BJ (cell line): ENCODE data around the gene UQCC3. TPM values are rescaled to one million over a fixed set of nuclear protein-coding genes. Genes with fewer than 3 reads are reported as not detected.
"Not testable (repeated sequence)": the region's sequence is repeated elsewhere in the genome, so short reads cannot be mapped to it uniquely, and the experiment has no call there.

Experiments used
- CTCF ChIA-PET: fragments of 350-600 bp; formaldehyde crosslinking; extraction: SDS; loops from one replicate; lab custom pipeline; 2021; ENCODE audit warnings: antibody characterized with exemption, inconsistent platforms; lab: Yijun Ruan, JAX
- POLR2A ChIA-PET: fragments of 300-600 bp; sonication (Branson Sonifier 250); formaldehyde crosslinking; extraction: SDS; loops from one replicate; lab custom pipeline; 2021; ENCODE audit warnings: antibody characterized with exemption; lab: Charles Lee
- DNase-seq: peaks from one replicate; pipeline ENCODE4 v3.0.0-alpha.2; 2011; ENCODE audit warnings: low read depth
- H3K27me3 ChIP-seq: 2 replicates; pipeline ENCODE4 v1.6.0; 2011; ENCODE audit warnings: low read length; ENCODE audit not compliant: control insufficient read depth, insufficient read depth
- H3K36me3 ChIP-seq: 2 replicates; pipeline ENCODE4 v1.5.1; 2011; ENCODE audit warnings: low read length; ENCODE audit not compliant: control insufficient read depth, insufficient read depth
- H3K4me3 ChIP-seq: 2 replicates; pipeline ENCODE4 v1.5.1; 2011; ENCODE audit warnings: low read depth, mild to moderate bottlenecking, control low read depth, low read length
- CTCF ChIP-seq: IDR thresholded peaks from 2 replicates; pipeline ENCODE4 v1.5.1; 2011; ENCODE audit warnings: low read depth, mild to moderate bottlenecking, control low read depth, inconsistent platforms, low read length, moderate library complexity; ENCODE audit not compliant: insufficient read depth
- polyA plus RNA-seq: library from polyadenylated mRNA; depleted of rRNA; stranded (reverse); fragments of >200 nt; gene quantifications from 2 replicates; pipeline ENCODE4 v1.2.3, GENCODE V29; 2011

The UQCC3 gene
- polyA plus RNA-seq, 1 experiment: 6.9 TPM

- DNase-seq: no peak
- Histone ChIP-seq H3K36me3 (peaks cover 15% of the 10 kb centered on the region), H3K27me3 (no peaks in the 10 kb centered on the region), H3K4me3 (peak overlapping the region; percentile 78)
- POLR2A ChIA-PET: no interaction called here
- CTCF ChIA-PET: interaction anchor here (1.0 to 3.4 kb wide), 5 partner anchors 10 to 37 kb away, joined by 3 to 15 read pairs (median 5); partner anchors contain the start of genes BSCL2, GNG3 and LRRN4CL
- TF ChIP-seq CTCF: no peak
These were observed 251 bp upstream of the UQCC3 start for GRCh38 chr11:62671236-62671607.

GRCh38 chr11:62673196-62673525 lies 1.7 kb downstream of the UQCC3 start:
- H3K4me3 ChIP-seq: no peak overlapping the region
- ChIA-PET POLR2A (interaction anchor here (0.6 kb wide), 1 partner anchor 34 kb away, joined by 3 read pairs; the partner anchor contains the start of genes BSCL2 and GNG3), CTCF (interaction anchor here (0.8 to 3.4 kb wide), 3 partner anchors 8 to 29 kb away, joined by 3 to 15 read pairs (median 3); no protein-coding TSS in a partner anchor)
- H3K27me3 ChIP-seq: no peaks in the 10 kb centered on the region
- no peak for TF ChIP-seq CTCF
- no peak for DNase-seq
- H3K36me3 ChIP-seq: peaks cover 17% of the 10 kb centered on the region

GRCh38 chr11:62675415-62675814 lies 3.9 kb downstream of the UQCC3 start:
- H3K4me3 ChIP-seq, DNase-seq, H3K27me3 ChIP-seq: not testable (repeated sequence)
- POLR2A ChIA-PET: interaction anchor here (1.3 kb wide), 1 partner anchor 10 kb away, joined by 18 read pairs; the partner anchor contains the start of genes C11orf98 and CSKMT
- H3K36me3 ChIP-seq: peaks cover 13% of the 10 kb centered on the region
- CTCF ChIA-PET: interaction anchor here (0.7 to 1.2 kb wide), 2 partner anchors 15 to 197 kb away, joined by 3 to 4 read pairs; no protein-coding TSS in a partner anchor

- ChIA-PET CTCF (interaction anchor here (1.4 to 1.7 kb wide), 2 partner anchors 12 to 18 kb away, joined by 5 to 6 read pairs; partner anchors contain the start of gene LRRN4CL), POLR2A (no interaction called here)
- H3K36me3 ChIP-seq: peaks cover 13% of the 10 kb centered on the region
- no peak for DNase-seq
- no peak overlapping the region for H3K4me3 ChIP-seq
- TF ChIP-seq CTCF: no peak
- no peaks in the 10 kb centered on the region for H3K27me3 ChIP-seq
These were observed 5.2 kb downstream of the UQCC3 start for GRCh38 chr11:62676698-62677097.

GRCh38 chr11:62677156-62677555 lies 5.7 kb downstream of the UQCC3 start:
- DNase-seq: no peak
- no peak for TF ChIP-seq CTCF
- Histone ChIP-seq H3K36me3 (peaks cover 13% of the 10 kb centered on the region), H3K27me3 (no peaks in the 10 kb centered on the region), H3K4me3 (no peak overlapping the region)
- CTCF ChIA-PET: interaction anchor here (1.4 to 1.7 kb wide), 2 partner anchors 12 to 18 kb away, joined by 5 to 6 read pairs; partner anchors contain the start of gene LRRN4CL
- POLR2A ChIA-PET: no interaction called here

- no peaks in the 10 kb centered on the region for H3K27me3 ChIP-seq
- CTCF ChIA-PET: interaction anchor here (1.7 kb wide), 1 partner anchor 11 kb away, joined by 5 read pairs; the partner anchor contains the start of gene LRRN4CL
- DNase-seq: no peak
- POLR2A ChIA-PET: no interaction called here
- peaks cover 13% of the 10 kb centered on the region for H3K36me3 ChIP-seq
- TF ChIP-seq CTCF: no peak
- peak overlapping the region; percentile 74; the same call in 1 of the 2 replicates for H3K4me3 ChIP-seq
These were observed 6.2 kb downstream of the UQCC3 start for GRCh38 chr11:62677714-62678113.
